BLaER1 (cell line): Measurements from ENCODE around the gene PAAF1.

Experiments
- H3K27ac ChIP-seq: shearing (Covaris generic); formaldehyde crosslinking; 2 replicates; pipeline ENCODE4 v1.8.1; 2022
- H3K27me3 ChIP-seq: shearing (Covaris generic); formaldehyde crosslinking; 2 replicates; pipeline ENCODE4 v1.8.1; 2022
- H3K36me3 ChIP-seq: shearing (Covaris generic); formaldehyde crosslinking; 2 replicates; pipeline ENCODE4 v1.8.1; 2022
- H3K4me1 ChIP-seq: shearing (Covaris generic); formaldehyde crosslinking; 2 replicates; pipeline ENCODE4 v1.8.1; 2022
- H3K4me2 ChIP-seq: shearing (Covaris generic); formaldehyde crosslinking; 2 replicates; pipeline ENCODE4 v1.8.1; 2022
- H3K4me3 ChIP-seq: shearing (Covaris generic); formaldehyde crosslinking; 2 replicates; pipeline ENCODE4 v1.8.1; 2022
- H3K9ac ChIP-seq: shearing (Covaris generic); formaldehyde crosslinking; 2 replicates; pipeline ENCODE4 v1.8.1; 2022
- H3K9me3 ChIP-seq: shearing (Covaris generic); formaldehyde crosslinking; 2 replicates; pipeline ENCODE4 v1.8.1; 2022
- H4K20me1 ChIP-seq: shearing (Covaris generic); formaldehyde crosslinking; 2 replicates; pipeline ENCODE4 v1.8.1; 2022
- Cebpa-rat ChIP-seq: shearing (Covaris generic); IDR thresholded peaks from 2 replicates; pipeline ENCODE4 v1.8.1; 2022

Gene PAAF1

DNA sequence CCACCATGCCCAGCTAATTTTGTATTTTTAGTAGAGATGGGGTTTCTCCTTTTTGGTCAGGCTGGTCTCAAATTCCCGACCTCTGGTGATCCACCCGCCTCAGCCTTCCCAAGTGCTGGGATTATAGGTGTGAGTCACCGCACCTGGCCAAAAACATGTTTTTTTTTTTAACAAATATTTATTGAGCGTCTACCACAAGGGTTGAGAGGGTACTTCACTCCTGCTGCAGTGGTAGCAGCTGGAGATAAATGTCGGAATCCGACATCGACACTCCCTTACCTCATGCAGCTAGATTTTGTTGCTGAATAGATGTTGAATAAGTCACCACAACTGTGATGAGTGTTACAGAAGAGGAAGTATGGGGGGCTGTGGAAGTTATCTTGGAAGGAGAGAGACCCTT is 75.0 kb downstream of the PAAF1 start:
- H3K4me1 ChIP-seq, result no peaks in the 10 kb centered on the region
- no peak overlapping the region for H3K4me2 ChIP-seq
- no peak overlapping the region for H3K4me3 ChIP-seq
- no peak overlapping the region for H3K27ac ChIP-seq
- no peak for TF ChIP-seq Cebpa-rat
- no peaks in the 10 kb centered on the region for H3K9me3 ChIP-seq
- no peaks in the 10 kb centered on the region for H3K27me3 ChIP-seq
- no peaks in the 10 kb centered on the region for H4K20me1 ChIP-seq
- H3K36me3 ChIP-seq, result no peaks in the 10 kb centered on the region
- H3K9ac ChIP-seq, result no peak overlapping the region

GRCh38 chr11:73956876-73957653 is 80.3 kb downstream of the PAAF1 start:
- H3K36me3 ChIP-seq, result no peaks in the 10 kb centered on the region
- peak overlapping the region; percentile 47 for H3K4me2 ChIP-seq
- H3K4me3 ChIP-seq, result no peak overlapping the region
- H3K9ac ChIP-seq, result no peak overlapping the region
- no peak for TF ChIP-seq Cebpa-rat
- no peaks in the 10 kb centered on the region for H3K9me3 ChIP-seq
- peaks cover 20% of the 10 kb centered on the region for H3K4me1 ChIP-seq
- H4K20me1 ChIP-seq, result no peaks in the 10 kb centered on the region
- H3K27me3 ChIP-seq, result no peaks in the 10 kb centered on the region
- H3K27ac ChIP-seq, result no peak overlapping the region

DNA sequence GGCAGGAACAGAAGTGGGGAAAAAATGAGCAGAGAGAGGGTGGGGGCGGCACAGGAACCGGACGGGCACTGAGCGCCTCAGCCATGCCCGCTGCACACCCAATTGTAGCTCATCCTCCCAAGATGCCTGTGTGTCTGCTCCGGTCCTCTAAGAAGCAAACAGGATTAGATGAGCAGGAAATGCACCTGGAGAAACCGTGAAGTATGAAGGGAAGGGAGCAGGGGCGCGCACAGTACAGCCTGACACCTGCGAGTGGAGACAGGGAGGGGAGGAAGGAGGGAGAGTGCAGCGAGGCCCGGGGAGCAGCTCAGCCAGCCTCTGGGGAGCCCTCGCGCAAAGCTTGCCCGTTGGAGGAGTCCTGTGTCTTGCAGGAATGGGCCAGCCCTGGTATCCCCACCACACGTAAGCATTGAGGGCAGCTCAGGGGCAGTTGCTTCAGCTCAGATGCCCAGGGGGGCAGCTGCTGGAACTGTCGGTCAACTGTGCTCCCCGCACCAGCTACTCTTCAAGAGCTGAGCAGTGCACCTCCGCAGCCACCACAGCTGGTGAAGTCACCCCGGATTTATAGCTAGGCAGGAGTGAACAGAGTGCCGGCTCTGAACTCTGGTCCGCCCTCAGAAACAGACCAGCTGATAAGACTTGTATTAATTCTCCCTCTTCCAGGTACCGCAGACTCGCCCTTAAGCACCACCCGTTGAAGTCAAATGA is 81.0 kb downstream of the PAAF1 start:
- no peak overlapping the region for H3K9ac ChIP-seq
- H3K9me3 ChIP-seq, result no peaks in the 10 kb centered on the region

GRCh38 chr11:73958521-73959141 is 81.8 kb downstream of the PAAF1 start:
- Histone ChIP-seq H3K4me3 (no peak overlapping the region), H3K4me2 (peak overlapping the region; percentile 44), H3K4me1 (peaks cover 20% of the 10 kb centered on the region), H3K9me3 (no peaks in the 10 kb centered on the region), H3K27ac (no peak overlapping the region), H3K36me3 (no peaks in the 10 kb centered on the region), H3K27me3 (no peaks in the 10 kb centered on the region), H4K20me1 (no peaks in the 10 kb centered on the region), H3K9ac (no peak overlapping the region)
- TF ChIP-seq Cebpa-rat, result no peak

More for the DNA sequence above, 81.0 kb downstream of the PAAF1 start:
- no peak for TF ChIP-seq Cebpa-rat
- Histone ChIP-seq H3K36me3 (no peaks in the 10 kb centered on the region), H3K27me3 (no peaks in the 10 kb centered on the region), H3K4me1 (peaks cover 20% of the 10 kb centered on the region), H4K20me1 (no peaks in the 10 kb centered on the region), H3K4me3 (no peak overlapping the region), H3K27ac (no peak overlapping the region), H3K4me2 (peak overlapping the region; percentile 47)

DNA sequence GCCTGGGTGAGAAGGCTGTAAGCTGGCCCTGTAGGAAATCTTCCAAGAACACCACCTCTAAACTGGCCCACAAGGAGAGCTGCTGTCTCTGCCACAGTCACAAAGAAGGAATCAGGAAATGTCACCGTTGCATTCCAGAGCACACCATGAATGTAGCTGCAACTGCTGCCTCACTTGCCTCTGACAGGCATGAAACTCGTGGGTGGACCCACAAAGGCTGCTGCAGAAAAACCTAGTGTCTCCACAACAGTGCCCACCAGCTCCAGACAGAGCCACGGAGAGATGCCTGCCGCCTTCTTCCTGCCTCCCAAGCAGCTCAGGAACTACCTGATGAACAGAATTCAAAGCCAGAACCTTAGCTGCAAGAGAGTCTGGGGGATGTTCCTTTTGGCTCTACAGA is 84.5 kb downstream of the PAAF1 start:
- no peaks in the 10 kb centered on the region for H3K9me3 ChIP-seq
- TF ChIP-seq Cebpa-rat, result no peak
- no peak overlapping the region for H3K4me3 ChIP-seq
- H3K9ac ChIP-seq, result no peak overlapping the region
- H3K27ac ChIP-seq, result no peak overlapping the region
- H3K27me3 ChIP-seq, result no peaks in the 10 kb centered on the region
- no peak overlapping the region for H3K4me2 ChIP-seq
- no peaks in the 10 kb centered on the region for H4K20me1 ChIP-seq
- no peaks in the 10 kb centered on the region for H3K36me3 ChIP-seq
- peaks cover 24% of the 10 kb centered on the region for H3K4me1 ChIP-seq

DNA sequence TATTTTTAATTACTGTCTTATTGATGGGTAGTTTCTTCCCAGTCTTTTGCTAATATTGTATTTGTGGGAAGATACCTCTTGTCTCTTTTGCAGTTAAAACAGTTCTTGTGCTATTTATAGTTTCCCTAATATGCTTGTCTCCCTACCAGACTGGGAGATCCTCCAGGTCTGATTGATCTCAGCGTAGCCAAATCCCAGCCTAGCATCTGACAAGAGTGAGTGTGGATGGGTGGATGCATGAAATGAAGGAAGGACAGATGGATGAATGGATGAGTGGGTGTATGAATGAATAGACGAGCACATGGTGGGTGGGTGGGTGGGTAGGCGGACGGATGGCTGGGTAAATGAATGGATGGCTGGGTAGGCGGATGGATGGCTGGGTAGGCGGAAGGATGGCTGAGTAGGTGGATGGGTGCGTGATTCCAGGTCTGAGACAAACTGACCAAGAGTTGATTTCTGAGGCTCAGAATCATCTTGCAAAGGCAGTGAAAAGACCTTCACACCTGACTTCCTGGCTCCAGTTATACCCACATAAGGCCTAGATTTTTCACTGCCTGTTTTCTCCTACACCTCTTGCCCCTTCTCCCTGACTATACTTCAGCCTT is 85.4 kb downstream of the PAAF1 start:
- Histone ChIP-seq H3K4me1 (peaks cover 22% of the 10 kb centered on the region), H3K4me3 (no peak overlapping the region), H3K27ac (no peak overlapping the region), H3K9ac (no peak overlapping the region), H3K9me3 (no peaks in the 10 kb centered on the region), H3K27me3 (no peaks in the 10 kb centered on the region), H3K36me3 (no peaks in the 10 kb centered on the region), H3K4me2 (no peak overlapping the region), H4K20me1 (no peaks in the 10 kb centered on the region)
- no peak for TF ChIP-seq Cebpa-rat

DNA sequence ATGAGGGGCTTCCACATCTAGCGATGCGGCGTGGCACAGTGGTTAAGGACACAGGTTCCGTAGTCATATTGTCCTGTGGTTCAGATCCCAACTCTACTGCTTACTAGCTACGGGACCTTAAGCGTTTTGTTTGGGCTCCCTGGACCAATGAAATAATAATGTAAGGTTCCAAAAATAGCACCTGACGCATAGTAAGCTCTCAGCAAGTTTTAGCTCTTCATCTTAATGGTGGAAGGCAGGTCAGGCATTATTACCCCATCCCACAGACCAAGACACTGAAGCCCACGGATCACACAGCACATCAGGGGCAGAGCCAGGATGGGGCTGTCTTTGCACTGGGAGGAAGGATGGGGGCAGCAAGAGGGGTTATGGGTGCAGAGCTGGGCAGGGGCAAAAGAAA is 87.1 kb downstream of the PAAF1 start:
- Histone ChIP-seq H3K9me3 (no peaks in the 10 kb centered on the region), H3K36me3 (no peaks in the 10 kb centered on the region), H4K20me1 (no peaks in the 10 kb centered on the region), H3K27me3 (no peaks in the 10 kb centered on the region), H3K9ac (no peak overlapping the region), H3K4me3 (no peak overlapping the region), H3K4me2 (no peak overlapping the region), H3K27ac (no peak overlapping the region), H3K4me1 (peaks cover 8% of the 10 kb centered on the region)
- no peak for TF ChIP-seq Cebpa-rat

DNA sequence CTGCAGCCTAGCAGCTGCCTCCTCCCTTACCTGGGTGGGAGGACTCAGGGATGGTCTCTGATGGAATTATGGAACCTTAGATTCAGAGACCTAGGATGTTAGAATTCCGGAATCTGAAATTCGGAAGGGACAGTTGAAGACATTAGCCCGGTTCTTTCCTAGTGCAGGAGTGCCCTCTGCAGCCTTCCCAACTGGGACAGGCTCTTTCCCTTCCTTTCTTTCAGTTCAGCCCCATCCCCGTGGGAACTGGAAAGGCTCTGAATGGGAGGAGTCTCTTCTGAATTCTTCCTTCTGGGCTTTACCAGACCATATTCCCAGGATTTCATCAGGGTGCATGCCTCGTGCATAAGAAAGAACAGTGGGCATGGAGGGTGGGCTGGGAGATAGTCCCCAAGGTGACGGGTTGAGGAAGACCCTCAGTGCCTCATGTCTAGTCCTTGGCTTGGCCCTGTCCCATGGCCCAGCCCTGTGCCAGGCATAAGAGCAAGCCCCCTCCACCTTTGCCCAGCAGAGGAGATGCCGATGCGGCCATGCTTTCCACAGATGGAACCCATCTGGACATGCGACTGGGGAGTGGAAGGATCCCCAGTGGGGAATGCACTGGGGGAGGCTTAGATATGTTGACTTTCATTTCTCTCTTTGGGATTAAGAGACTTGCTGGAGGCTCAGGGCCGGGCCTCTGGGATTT is 88.4 kb downstream of the PAAF1 start:
- Histone ChIP-seq H3K9me3 (no peaks in the 10 kb centered on the region), H3K4me3 (no peak overlapping the region), H3K4me2 (0 out of 2 replicates have a peak overlapping the region, but pooled peaks have one; percentile 39)

GRCh38 chr11:73965764-73966121 is 88.9 kb downstream of the PAAF1 start:
- H4K20me1 ChIP-seq, result no peaks in the 10 kb centered on the region
- H3K27ac ChIP-seq, result no peak overlapping the region
- no peak for TF ChIP-seq Cebpa-rat
- H3K4me3 ChIP-seq, result no peak overlapping the region
- H3K36me3 ChIP-seq, result no peaks in the 10 kb centered on the region
- H3K9ac ChIP-seq, result no peak overlapping the region
- H3K27me3 ChIP-seq, result no peaks in the 10 kb centered on the region
- H3K9me3 ChIP-seq, result no peaks in the 10 kb centered on the region
- H3K4me1 ChIP-seq, result peaks cover 5% of the 10 kb centered on the region
- H3K4me2 ChIP-seq, result no peak overlapping the region

More for the DNA sequence above, 88.4 kb downstream of the PAAF1 start:
- TF ChIP-seq Cebpa-rat, result no peak
- Histone ChIP-seq H3K4me1 (peaks cover 5% of the 10 kb centered on the region), H3K36me3 (no peaks in the 10 kb centered on the region), H3K27ac (no peak overlapping the region), H3K27me3 (no peaks in the 10 kb centered on the region), H4K20me1 (no peaks in the 10 kb centered on the region), H3K9ac (no peak overlapping the region)
